HK-2 (cell line): ENCODE measurements around the gene EFS.
"Not testable (repeated sequence)": the region's sequence is repeated elsewhere in the genome, so short reads cannot be mapped to it uniquely, and the experiment has no call there.

Source experiments
- DNase-seq: peaks from one replicate; pipeline ENCODE4 v3.0.0-alpha.2; 2018; ENCODE audit not compliant: unreplicated experiment

EFS gene

DNA sequence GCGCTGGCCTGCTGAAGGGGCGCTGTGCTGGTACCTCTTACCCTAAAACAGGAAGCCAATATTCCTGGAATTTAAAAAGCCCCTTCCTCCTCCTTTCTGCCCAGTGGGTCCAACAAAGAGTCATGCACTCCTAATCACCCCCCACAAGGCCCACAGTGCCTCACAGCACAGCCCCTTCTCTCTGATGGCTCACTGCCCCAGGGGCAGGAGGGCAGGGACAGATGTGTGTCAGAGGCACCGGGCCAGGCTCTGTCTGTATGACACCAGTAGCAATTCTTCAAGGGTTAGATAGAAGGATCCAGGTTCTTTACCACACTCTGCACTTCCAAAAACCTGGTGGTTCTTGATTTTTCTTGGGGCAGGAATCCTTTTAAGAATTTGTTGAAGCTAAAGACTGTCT lies 34.2 kb upstream of the EFS start:
- DNase-seq: no peak

DNA sequence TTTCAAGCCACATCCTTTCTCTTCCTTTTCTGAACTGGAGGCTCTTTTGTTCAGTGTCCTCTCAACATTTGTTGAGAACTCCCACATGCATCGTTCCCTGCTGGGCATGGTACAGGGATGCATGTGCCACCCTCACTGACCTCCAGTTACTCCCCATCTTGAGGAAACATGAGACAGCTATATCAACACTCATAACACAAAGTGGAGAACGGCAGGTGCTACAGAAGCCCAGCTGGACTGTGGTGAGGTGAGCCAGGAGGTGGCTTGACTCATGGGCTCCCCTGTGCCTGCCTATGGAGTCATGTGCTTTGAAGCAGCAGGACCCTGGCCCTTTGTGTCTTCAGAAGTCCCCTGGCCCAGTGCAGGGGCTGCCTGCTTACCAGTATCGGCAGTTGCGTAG lies 33.4 kb upstream of the EFS start:
- no peak for DNase-seq

- no peak for DNase-seq
Observed at GRCh38 chr14:23396781-23397407, 31.9 kb upstream of the EFS start.

- DNase-seq: no peak
Observed at GRCh38 chr14:23396126-23396525, 31.2 kb upstream of the EFS start.

DNA sequence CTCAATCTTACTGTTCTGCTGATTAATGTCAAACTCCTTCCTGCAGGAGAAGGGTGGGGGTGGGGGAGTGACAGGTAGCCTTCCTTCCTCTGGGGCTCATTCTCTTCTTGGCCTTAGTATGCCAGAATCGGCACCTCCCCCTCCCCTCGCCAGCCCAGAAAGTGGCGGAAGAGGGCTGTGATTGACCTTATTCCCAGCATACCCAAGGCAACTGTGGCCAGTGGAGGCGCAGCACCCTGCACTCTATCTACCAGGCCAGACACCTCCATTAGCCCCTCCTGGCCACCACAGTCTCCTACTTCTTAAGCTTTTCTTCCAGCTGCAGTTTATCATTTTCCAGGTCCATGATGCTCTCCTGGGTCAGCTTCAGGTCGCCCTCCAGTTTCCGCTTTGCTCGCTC lies 27.6 kb upstream of the EFS start:
- DNase-seq: no peak

- DNase-seq: not testable (repeated sequence)
Observed at GRCh38 chr14:23389871-23390270, 24.9 kb upstream of the EFS start.

DNA sequence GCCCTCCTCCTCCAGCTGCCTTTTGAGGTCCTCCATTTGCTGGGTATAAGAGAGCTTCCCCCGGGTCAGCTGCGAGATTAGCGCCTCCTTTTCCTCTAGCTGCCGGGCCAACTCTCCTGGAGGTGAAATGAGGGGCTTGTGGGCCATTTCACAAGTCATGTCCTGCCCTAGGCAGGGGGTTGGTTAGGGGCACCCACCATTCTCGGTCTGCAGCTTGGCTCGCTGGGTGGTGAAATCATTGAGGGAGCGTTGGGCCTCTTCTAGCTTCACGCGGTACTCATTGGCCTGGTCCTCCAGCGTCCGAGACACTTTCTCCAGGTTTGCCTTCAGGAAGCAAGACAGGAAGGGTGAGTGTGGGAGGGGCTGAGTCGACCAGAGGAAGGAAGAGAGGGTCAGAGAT lies 24.4 kb upstream of the EFS start:
- DNase-seq: no peak

DNA sequence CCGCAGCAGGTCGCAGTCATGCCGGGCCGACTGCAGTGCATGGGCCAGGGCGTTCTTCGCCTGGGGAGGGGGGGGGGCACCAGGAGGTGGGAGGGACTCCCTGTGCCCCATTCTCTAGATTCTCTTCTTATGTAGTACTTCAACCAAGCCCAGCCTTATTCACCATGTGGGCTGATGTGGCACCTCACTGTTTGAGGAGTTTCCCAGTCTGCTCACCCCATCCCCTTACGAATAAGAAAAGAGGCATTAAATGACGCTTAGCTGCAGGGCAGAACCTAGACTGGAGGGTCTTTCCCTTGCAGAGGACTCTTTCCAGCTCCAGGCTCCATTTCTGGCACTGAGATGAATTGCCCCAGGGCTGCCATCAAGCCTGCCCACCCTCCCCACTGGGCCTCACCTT lies 24.0 kb upstream of the EFS start:
- DNase-seq: no peak

- DNase-seq: no peak
Observed at GRCh38 chr14:23387916-23388882, 23.2 kb upstream of the EFS start.

GRCh38 chr14:23386999-23387398 lies 22.0 kb upstream of the EFS start:
- no peak for DNase-seq

DNA sequence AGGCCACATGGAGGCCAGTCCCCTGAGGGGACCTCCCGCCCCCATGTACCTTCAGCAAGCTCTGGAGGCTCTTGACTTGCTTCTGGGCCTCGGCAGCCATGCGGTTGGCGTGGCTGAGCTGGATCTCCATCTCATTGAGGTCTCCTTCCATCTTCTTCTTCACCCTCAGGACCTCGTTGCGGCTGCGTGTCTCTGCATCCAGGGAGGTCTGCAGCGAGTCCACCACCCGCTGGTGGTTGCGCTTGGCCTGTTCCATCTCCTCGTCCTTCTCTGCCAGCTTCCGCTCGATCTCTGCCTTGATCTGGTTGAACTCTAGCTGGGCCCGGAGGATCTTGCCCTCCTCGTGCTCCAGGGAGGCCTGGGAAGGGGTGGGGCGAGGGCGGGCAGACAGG lies 21.3 kb upstream of the EFS start:
- DNase-seq: not testable (repeated sequence)

- DNase-seq: no peak
Observed at GRCh38 chr14:23385642-23386265, 20.8 kb upstream of the EFS start.

- DNase-seq: no peak
Observed at GRCh38 chr14:23385244-23385641, 20.3 kb upstream of the EFS start.

- no peak for DNase-seq
Observed at GRCh38 chr14:23384364-23385080, 19.6 kb upstream of the EFS start.

GRCh38 chr14:23382731-23383440 lies 17.9 kb upstream of the EFS start:
- DNase-seq: no peak

GRCh38 chr14:23382276-23382675 lies 17.3 kb upstream of the EFS start:
- no peak for DNase-seq

DNA sequence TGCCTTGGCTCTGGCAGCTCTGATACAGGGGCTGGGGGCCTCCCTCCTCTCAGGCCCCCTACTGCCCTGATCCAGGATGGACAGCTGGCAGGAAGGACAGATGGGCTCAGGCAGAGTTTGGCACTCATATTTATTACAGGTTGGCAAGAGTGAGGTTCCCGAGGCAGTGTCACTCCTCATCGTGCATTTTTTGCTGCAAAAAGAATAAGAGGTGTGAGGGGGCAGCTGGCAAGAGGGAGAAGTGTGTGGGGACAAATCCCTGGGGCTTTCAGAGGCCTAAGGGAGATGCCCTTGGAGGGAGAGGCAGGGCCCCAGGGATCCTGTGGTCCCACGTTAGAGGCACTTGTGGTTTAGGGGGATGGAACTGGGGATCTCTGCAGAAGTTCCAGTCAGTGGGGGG lies 16.9 kb upstream of the EFS start:
- DNase-seq: no peak

DNA sequence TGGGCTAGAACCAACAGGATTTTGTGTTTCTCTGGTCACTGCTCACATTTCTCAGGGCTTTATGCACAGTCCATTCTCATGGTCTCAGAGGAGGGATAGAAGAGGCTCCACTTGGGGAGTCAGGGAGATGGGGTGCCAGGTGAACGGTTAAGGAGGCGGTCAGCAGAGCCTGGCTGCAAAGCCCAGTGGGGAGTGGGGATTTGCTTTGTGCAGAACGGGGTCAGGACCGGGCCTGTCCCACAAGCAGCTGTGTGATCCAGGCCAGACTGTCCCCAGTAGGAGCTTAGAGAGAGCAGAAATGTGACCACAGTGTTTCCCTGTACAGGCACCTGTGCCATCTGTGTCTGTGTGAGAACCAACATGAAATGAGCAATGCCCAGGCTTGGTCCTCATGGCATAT lies 16.0 kb upstream of the EFS start:
- no peak for DNase-seq

- no peak for DNase-seq
Observed at GRCh38 chr14:23380197-23380914, 15.4 kb upstream of the EFS start.

- DNase-seq: peak; percentile 53
Observed at GRCh38 chr14:23379366-23380196, 14.6 kb upstream of the EFS start.
